Thyroid gland (tissue), 4 donors: ENCODE data around the gene ZBTB5.

Experiments used
- POLR2A ChIP-seq, 2 donors: fragments of 450-650 bp; IDR thresholded peaks; one replicate each; pipeline ENCODE4 v1.6.1; 2017; ENCODE audit warnings: antibody characterized with exemption in 2 of 2, mild to moderate bottlenecking in 2 of 2, moderate library complexity in 1 of 2
- TF ChIP-seq, protein P1 (sequence below), 6 experiments: fragments of 200-600 bp in 3 of 6; fragments of 450-650 bp in 3 of 6; sonication (generic) in 3 of 6; IDR thresholded peaks; one replicate each; pipeline ENCODE4 v1.5.1; 2016 to 2019; ENCODE audit warnings: antibody characterized with exemption in 6 of 6, mild to moderate bottlenecking in 2 of 6, inconsistent platforms in 1 of 6, moderate library complexity in 1 of 6

DNA sequence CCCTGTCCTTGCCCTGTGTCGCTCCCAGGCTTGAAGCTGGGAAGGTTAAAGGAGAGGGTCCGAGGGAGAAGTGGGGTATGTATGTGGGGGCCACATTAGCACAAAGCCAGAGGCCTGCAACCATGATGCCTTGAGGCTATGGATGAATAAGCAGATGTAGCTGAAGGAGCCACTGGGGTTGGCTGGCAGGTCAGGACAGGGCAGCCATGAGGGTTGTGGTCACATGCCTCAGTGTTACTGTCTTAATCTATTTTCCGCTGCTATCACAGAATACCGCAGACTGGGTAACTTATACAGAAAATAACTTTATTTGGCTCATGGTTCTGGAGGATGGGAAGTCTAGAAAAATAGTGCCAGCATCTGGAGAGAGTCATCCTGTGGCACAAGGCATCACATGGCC, 51.9 kb downstream of the ZBTB5 start:
- TF ChIP-seq, protein P1, sequence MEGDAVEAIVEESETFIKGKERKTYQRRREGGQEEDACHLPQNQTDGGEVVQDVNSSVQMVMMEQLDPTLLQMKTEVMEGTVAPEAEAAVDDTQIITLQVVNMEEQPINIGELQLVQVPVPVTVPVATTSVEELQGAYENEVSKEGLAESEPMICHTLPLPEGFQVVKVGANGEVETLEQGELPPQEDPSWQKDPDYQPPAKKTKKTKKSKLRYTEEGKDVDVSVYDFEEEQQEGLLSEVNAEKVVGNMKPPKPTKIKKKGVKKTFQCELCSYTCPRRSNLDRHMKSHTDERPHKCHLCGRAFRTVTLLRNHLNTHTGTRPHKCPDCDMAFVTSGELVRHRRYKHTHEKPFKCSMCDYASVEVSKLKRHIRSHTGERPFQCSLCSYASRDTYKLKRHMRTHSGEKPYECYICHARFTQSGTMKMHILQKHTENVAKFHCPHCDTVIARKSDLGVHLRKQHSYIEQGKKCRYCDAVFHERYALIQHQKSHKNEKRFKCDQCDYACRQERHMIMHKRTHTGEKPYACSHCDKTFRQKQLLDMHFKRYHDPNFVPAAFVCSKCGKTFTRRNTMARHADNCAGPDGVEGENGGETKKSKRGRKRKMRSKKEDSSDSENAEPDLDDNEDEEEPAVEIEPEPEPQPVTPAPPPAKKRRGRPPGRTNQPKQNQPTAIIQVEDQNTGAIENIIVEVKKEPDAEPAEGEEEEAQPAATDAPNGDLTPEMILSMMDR (IDR thresholded peaks at IDR 0.05) = no peak
- TF ChIP-seq POLR2A (IDR thresholded peaks at IDR 0.05) = no peak
